Epithelial cell of prostate (primary cell): Measurements from ENCODE around the gene DIDO1.

Experiments used
- DNase-seq: peaks from one replicate; pipeline ENCODE4 v3.0.0-alpha.2; 2011; ENCODE audit warnings: low read depth, low spot score
- H3K27ac ChIP-seq: fragments of 450-650 bp; 2 replicates; pipeline ENCODE4 v1.5.1; 2017; ENCODE audit warnings: mild to moderate bottlenecking

DIDO1 gene

DNA sequence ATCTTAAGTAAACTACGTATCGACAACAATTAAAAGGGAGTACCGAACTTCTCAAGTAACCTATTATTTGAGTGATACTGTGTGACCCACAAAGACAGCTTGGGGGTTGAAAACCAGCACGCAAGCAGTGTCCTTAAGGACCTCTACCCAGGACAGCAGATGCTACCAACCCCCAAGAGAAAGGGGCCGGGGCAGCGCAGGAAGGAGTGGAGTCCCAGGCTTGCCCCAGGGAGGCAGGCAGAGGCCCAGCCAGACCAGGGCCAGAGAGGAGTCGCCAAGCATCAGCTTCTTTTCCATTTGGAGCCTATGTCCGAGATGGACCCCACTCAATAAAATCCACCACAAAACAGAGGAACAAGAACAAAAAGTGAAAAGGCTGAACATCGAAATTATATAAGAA, 11.9 kb downstream of the DIDO1 start:
- no peak overlapping the region for H3K27ac ChIP-seq
- DNase-seq: no peak

GRCh38 chr20:62913043-62913630, 13.2 kb downstream of the DIDO1 start:
- DNase-seq: no peak
- H3K27ac ChIP-seq: no peak overlapping the region

GRCh38 chr20:62911701-62912280, 14.5 kb downstream of the DIDO1 start:
- DNase-seq: no peak
- no peak overlapping the region for H3K27ac ChIP-seq

DNA sequence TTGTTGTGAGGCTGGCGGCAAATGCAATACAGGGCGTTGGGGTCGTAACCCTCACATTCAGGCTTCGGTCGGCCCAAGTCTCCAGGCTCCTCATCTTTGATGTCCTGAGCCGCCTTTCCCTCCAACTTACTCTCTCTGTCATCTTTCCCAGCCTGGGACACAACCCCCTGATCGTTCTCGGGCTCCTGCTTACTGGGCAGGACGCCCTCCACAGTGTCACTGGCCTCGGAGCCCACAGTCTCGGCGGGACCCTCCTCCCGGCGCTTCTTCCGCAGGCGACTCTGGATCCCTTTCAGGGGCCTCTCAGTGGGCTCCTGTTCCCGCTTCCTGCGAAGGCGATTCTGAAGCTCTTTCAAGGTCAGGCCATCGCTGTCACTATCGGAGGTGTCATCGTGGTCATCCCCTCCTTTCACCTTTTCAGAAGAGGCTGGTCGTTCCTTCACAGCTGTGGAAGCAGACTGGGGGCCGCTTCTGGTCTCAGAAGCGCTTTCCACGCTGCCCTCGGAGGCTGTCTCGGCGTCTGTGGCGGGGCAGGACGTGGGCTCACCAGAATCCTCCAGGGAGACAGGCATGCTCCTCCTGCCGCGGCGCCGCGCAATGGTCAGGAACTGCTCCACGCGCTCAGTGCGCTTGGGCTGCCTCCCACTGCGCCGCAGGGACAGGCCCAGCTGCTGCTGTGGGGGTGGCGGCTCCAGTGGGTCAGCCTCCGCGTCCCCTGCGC, 15.4 kb downstream of the DIDO1 start:
- no peak for DNase-seq
- no peak overlapping the region for H3K27ac ChIP-seq

GRCh38 chr20:62910217-62910766, 16.0 kb downstream of the DIDO1 start:
- no peak overlapping the region for H3K27ac ChIP-seq
- DNase-seq: no peak

DNA sequence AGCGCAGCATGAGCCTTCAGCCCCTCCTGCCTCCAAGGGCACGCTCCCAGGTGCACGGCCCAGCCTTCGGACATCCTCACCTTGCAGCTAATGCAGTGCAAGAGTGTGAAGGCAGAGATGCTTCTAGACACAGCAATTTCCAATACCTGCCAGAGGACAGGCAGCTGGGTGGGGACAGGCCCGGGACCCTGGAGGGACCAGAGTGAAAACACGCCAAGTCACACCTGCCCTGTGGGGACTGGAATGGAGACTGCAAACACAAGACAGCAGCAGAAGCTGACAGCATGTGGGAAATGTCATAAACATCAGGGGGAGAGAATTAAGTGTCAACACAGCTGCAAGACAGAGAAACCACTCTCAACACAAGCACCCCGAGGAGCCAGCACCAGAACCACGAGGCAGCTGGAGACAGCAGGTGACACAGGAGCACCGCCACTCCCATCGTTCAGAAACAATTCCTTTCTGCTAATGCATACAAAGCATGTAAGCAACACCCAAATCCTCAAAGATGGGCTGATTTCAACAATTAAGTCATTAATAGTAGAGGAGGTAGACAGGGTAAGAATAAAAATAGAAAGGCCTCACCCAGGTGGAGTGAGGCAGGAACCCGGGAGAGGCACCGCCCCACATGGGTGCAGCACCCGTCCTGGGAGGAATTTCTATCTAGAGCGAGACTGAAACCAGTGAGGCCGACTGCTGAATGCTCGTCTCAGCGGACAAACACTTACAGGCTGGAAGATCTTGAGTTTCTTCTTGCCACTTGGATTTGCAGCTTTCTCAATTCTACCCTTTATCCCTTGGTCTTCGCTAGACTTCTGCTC, 17.1 kb downstream of the DIDO1 start:
- DNase-seq: no peak
- no peak overlapping the region for H3K27ac ChIP-seq

DNA sequence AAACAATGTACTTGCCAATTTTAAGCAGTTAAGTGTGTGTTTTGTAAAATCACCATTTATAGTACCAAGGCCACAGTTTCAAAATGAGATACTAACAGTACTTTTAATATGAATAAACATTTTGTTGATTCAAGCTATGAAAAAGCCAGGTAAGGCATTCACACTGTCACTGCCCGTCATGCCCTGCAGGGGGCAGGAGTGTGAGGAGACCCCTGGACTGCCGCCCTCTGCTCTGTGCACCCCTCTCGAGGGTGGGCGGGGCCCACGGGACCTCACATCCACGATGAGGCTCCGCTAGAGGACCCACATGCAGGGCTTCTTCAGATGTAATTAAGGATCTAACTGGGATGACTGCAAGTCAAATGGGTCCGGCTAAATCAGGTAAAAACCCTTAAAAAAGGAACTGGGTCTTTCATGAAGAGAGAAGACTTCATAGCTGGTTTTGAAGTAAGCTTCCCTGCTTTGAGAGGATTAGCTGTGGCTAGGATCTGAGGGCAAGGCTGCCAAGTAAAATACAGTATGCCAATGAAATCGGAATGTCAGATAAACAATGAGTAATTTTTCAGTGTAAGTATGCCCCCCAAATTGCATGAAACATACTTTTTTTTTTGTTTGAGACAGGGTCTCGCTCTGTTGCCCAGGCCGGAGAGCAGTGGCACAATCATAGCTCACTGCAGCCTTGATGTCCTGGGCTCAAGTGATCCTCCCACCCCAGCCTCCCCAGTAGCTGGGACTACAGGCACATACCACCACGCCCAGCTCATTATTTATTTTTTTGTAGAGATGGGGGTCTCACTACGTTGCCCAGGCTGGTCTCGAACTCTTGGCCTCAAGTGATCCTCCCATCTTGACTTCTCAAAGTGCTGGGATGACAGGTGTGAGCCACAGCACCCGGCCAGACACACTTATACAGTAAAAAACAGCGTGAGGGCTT, 18.7 kb downstream of the DIDO1 start:
- no peak for DNase-seq
- H3K27ac ChIP-seq: no peak overlapping the region

DNA sequence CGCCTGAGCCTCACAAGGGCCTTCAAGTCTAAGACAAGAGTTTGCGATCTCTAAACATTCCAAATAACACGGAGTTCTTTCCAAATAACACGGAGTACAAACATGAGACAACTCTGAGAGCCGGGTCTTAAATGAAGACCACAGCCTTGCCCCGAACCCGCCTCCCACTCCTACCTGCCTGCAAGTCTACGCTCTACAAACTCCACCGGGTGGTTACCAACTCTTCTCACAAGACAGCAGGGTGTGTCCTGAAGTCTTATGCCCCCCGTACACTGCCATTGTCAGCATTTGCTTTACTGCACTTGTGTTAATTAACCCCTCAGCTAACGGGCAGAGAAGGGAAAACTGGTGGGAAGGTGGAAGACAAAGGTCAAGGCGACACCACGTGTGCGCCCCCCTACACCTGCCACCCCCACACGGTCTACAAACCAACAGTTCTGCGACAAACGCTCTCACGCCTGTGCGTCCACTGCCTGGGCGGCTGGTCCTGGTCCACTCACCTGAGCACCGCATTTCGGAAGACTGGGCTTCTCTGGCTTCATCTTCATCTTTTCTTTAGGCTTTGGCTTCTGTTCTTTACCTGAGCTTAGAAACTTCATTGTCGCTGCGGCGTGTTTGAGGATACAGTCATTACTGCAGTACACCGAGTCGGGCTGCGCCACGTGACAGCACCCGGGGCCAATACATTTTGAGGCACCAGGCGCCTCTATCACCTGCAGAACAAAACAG, 19.5 kb downstream of the DIDO1 start:
- DNase-seq: no peak
- H3K27ac ChIP-seq: no peak overlapping the region

GRCh38 chr20:62906209-62906608, 20.1 kb downstream of the DIDO1 start:
- DNase-seq: no peak
- H3K27ac ChIP-seq: no peak overlapping the region

GRCh38 chr20:62905536-62906117, 20.7 kb downstream of the DIDO1 start:
- no peak overlapping the region for H3K27ac ChIP-seq
- DNase-seq: no peak

GRCh38 chr20:62902926-62903615, 23.2 kb downstream of the DIDO1 start:
- no peak overlapping the region for H3K27ac ChIP-seq
- no peak for DNase-seq

DNA sequence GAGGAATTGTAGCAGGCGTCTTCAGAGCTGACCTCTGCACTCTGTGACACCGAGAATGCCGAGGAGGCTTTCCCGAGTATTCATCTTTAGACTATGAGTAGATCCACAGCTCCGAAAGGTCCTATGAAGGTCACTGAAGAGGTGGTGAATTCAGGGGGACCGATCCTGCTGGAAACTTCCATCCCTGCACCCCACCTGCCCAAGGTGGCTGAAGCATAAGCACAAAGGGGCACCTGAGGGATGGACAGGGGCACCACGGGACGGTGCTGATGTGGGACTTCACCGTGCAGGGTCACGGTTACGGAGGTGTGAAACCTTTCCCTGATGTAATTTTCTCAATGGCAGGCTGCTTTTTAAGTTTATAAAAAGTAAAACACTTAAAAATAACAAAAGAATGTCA, 24.4 kb downstream of the DIDO1 start:
- peak overlapping the region; percentile 67 for H3K27ac ChIP-seq
- no peak for DNase-seq

DNA sequence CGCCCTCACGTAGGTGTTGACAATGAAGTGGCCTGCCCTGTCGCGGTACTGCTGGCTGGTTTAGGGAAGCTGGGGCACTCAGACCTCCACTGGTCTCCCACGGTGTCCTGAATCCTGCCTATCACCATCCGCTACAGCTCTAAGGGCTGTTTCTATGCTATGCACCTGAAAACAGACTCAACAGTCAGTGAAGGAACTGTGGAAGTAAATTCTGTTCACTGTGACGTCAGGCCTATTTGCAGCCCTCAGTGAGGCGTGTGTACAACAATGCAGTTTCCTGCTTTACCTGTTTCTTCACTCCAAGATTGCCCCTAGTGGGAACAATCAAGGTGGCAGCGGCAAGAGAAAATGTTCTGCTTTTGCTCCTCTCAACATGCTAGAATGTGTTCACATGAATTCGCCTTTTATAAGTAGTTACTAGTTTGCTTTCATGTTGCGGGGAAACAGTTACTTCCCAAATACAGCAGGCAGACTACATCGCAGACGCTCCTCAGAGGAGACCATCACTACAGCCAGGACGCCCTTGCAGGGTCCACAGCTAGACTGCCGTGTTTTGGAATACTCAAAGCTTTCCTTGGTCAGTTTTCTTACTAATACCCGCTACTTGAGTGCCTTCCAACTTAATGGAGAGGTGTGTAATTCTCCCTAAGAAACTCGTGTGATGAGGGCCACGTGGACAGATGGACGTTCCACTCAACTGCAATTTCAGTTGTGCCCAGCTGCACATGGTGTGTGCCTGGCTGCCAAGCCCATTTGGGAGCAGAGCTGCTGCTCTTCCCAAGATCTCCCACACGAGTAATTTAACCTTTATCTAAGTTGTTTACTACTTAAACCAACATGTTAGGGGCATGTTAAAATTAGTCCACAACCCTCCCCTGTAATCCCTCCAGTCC, 25.4 kb downstream of the DIDO1 start:
- peak; percentile 57 for DNase-seq
- H3K27ac ChIP-seq: peak overlapping the region; percentile 67

- DNase-seq: no peak
- H3K27ac ChIP-seq: peak overlapping the region; percentile 67
Observed at GRCh38 chr20:62900052-62900691, 26.1 kb downstream of the DIDO1 start.

DNA sequence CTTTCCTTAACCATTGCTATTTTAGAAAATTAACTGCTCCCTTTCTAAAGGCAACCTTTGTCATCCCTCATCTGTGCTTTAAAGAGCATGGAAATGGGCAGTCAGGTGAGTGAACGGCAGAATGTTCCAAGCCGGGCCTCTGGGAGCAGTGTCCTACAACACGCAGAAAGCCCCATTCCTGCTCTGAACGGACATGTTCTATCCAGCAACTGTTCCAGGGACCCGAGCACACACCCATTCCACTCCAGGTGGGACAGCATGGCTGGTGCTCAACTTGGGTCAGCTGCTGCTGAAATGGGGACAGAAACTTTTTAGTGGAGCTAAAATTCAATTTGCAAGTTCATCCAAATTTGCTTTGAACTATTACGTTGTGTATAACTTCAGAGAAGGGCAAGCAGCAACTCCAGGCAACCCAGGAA, 26.7 kb downstream of the DIDO1 start:
- H3K27ac ChIP-seq: peak overlapping the region; percentile 67
- DNase-seq: no peak

- H3K27ac ChIP-seq: peak overlapping the region; percentile 4
- no peak for DNase-seq
Observed at GRCh38 chr20:62898970-62899632, 27.2 kb downstream of the DIDO1 start.
